ENCODE measurements around the gene CHN2. TPM values are rescaled to one million over a fixed set of nuclear protein-coding genes. Genes with fewer than 3 reads are reported as not detected.
A peak's percentile ranks its signal among the peaks of the same experiment; 100 is the strongest.

CHN2 gene
- total RNA-seq, 2 experiments from 2014 or later = 2.1 to 3.5 TPM

GRCh38 chr7:29170781-29171180, 23.8 kb upstream of the CHN2 start:
- DNase-seq (no peak), ATAC-seq (ENCODE audit: poor library complexity) (no peak)
- intact Hi-C loops (cut with DNase I, micrococcal nuclease) = no loop called here
- Histone ChIP-seq H3K36me3 (ENCODE audit: insufficient read depth, low read length) (no peaks in the 10 kb centered on the region), H3K4me1 (ENCODE audit: insufficient read depth, low read length) (no peaks in the 10 kb centered on the region), H3K27ac (ENCODE audit: low read depth in 1 of 2, low read length in 2 of 2) (no peak overlapping the region), H3K9me3 (ENCODE audit: control insufficient read depth in 1 of 2, insufficient read depth in 1 of 2, low read length in 2 of 2) (no peaks in the 10 kb centered on the region), H3K4me3 (ENCODE audit: low read length) (no peak overlapping the region), H3K27me3 (ENCODE audit: control insufficient read depth in 1 of 2, insufficient read depth in 2 of 2, low read length in 2 of 2) (no peaks in the 10 kb centered on the region)
- no peak overlapping the region for H3K4me3 Mint-ChIP-seq
- no peaks in the 10 kb centered on the region for H3K36me3 Mint-ChIP-seq (ENCODE audit: low read depth)
- H3K4me1 Mint-ChIP-seq (ENCODE audit: low read depth) = no peaks in the 10 kb centered on the region
- ChIA-PET POLR2A (no interaction called here), CTCF (no interaction called here)
- peaks cover 1% of the 10 kb centered on the region for H3K9me3 Mint-ChIP-seq
- no peak overlapping the region for H3K27ac Mint-ChIP-seq
- H3K27me3 Mint-ChIP-seq = peaks cover 7% of the 10 kb centered on the region
- no peak for TF ChIP-seq CTCF (IDR thresholded peaks at IDR 0.05)

- DNase-seq (no peak), ATAC-seq (ENCODE audit: poor library complexity) (no peak)
- Histone ChIP-seq H3K9me3 (ENCODE audit: control insufficient read depth in 1 of 2, insufficient read depth in 1 of 2, low read length in 2 of 2) (no peaks in the 10 kb centered on the region), H3K4me1 (ENCODE audit: insufficient read depth, low read length) (no peaks in the 10 kb centered on the region), H3K36me3 (ENCODE audit: insufficient read depth, low read length) (no peaks in the 10 kb centered on the region), H3K27ac (ENCODE audit: low read depth in 1 of 2, low read length in 2 of 2) (no peak overlapping the region), H3K27me3 (ENCODE audit: control insufficient read depth in 1 of 2, insufficient read depth in 2 of 2, low read length in 2 of 2) (no peaks in the 10 kb centered on the region), H3K4me3 (ENCODE audit: low read length) (no peak overlapping the region)
- intact Hi-C loops (cut with DNase I, micrococcal nuclease) = no loop called here
- TF ChIP-seq CTCF (IDR thresholded peaks at IDR 0.05) = no peak
- POLR2A ChIA-PET = no interaction called here
- peaks cover 7% of the 10 kb centered on the region for H3K4me1 Mint-ChIP-seq (ENCODE audit: low read depth)
- H3K9me3 Mint-ChIP-seq = no peaks in the 10 kb centered on the region
- CTCF ChIA-PET = no interaction called here
- peaks cover 14% of the 10 kb centered on the region for H3K27me3 Mint-ChIP-seq
- no peak overlapping the region for H3K4me3 Mint-ChIP-seq
- no peaks in the 10 kb centered on the region for H3K36me3 Mint-ChIP-seq (ENCODE audit: low read depth)
- no peak overlapping the region for H3K27ac Mint-ChIP-seq
These were observed 21.1 kb upstream of the CHN2 start for GRCh38 chr7:29173458-29173857.

GRCh38 chr7:29177963-29178600, 16.5 kb upstream of the CHN2 start:
- Histone ChIP-seq H3K27me3 (ENCODE audit: control insufficient read depth in 1 of 2, insufficient read depth in 2 of 2, low read length in 2 of 2) (no peaks in the 10 kb centered on the region), H3K27ac (ENCODE audit: low read depth in 1 of 2, low read length in 2 of 2) (no peak overlapping the region), H3K4me1 (ENCODE audit: insufficient read depth, low read length) (no peaks in the 10 kb centered on the region), H3K9me3 (ENCODE audit: control insufficient read depth in 1 of 2, insufficient read depth in 1 of 2, low read length in 2 of 2) (no peaks in the 10 kb centered on the region), H3K36me3 (ENCODE audit: insufficient read depth, low read length) (no peaks in the 10 kb centered on the region), H3K4me3 (ENCODE audit: low read length) (no peak overlapping the region)
- DNase-seq (peak in 3 of 14 experiments; percentile 27 to 64 (median 56)), ATAC-seq (ENCODE audit: poor library complexity) (peak; percentile 29)
- Mint-ChIP-seq H3K27me3 (peaks cover 7% of the 10 kb centered on the region), H3K4me3 (no peak overlapping the region), H3K4me1 (ENCODE audit: low read depth) (peaks cover 7% of the 10 kb centered on the region), H3K9me3 (no peaks in the 10 kb centered on the region), H3K27ac (no peak overlapping the region), H3K36me3 (ENCODE audit: low read depth) (no peaks in the 10 kb centered on the region)
- intact Hi-C loops (cut with DNase I, micrococcal nuclease) = no loop called here
- ChIA-PET CTCF (no interaction called here), POLR2A (no interaction called here)
- no peak for TF ChIP-seq CTCF (IDR thresholded peaks at IDR 0.05)

All from CD4-positive, alpha-beta T cell (primary cell).